ENCODE results near the gene TC2N.
"Not testable (repeated sequence)": the region's sequence is repeated elsewhere in the genome, so short reads cannot be mapped to it uniquely, and the experiment has no call there.

Gene TC2N

GRCh38 chr14:91867316-91867988, at the start of gene TC2N:
TC2N (minus strand) TSS chr14:91867536; CDS start chr14:91813769, 53,767 bp downstream.
- peak in 1 of 2 donors; percentile 15 for DNase-seq (ENCODE audit: low read depth in 1 of 2, low spot score in 1 of 2)

- DNase-seq (ENCODE audit: low read depth in 1 of 2, low spot score in 1 of 2), result no peak
Observed at GRCh38 chr14:91912035-91912434, 44.7 kb upstream of the TC2N start.

GRCh38 chr14:91911474-91912032, 44.2 kb upstream of the TC2N start:
- peak in 1 of 2 donors; percentile 14 for DNase-seq (ENCODE audit: low read depth in 1 of 2, low spot score in 1 of 2)

- DNase-seq (ENCODE audit: low read depth in 1 of 2, low spot score in 1 of 2), result no peak
Observed at GRCh38 chr14:91910196-91910595, 42.9 kb upstream of the TC2N start.

GRCh38 chr14:91906374-91906773, 39.0 kb upstream of the TC2N start:
- DNase-seq (ENCODE audit: low read depth in 1 of 2, low spot score in 1 of 2), result no peak

GRCh38 chr14:91904956-91905645, 37.8 kb upstream of the TC2N start:
- no peak for DNase-seq (ENCODE audit: low read depth in 1 of 2, low spot score in 1 of 2)

- no peak for DNase-seq (ENCODE audit: low read depth in 1 of 2, low spot score in 1 of 2)
Observed at GRCh38 chr14:91904483-91904882, 37.1 kb upstream of the TC2N start.

- no peak for DNase-seq (ENCODE audit: low read depth in 1 of 2, low spot score in 1 of 2)
Observed at GRCh38 chr14:91903070-91903469, 35.7 kb upstream of the TC2N start.

GRCh38 chr14:91902336-91902735, 35.0 kb upstream of the TC2N start:
- DNase-seq (ENCODE audit: low read depth in 1 of 2, low spot score in 1 of 2), result no peak

- no peak for DNase-seq (ENCODE audit: low read depth in 1 of 2, low spot score in 1 of 2)
Observed at GRCh38 chr14:91901449-91902226, 34.3 kb upstream of the TC2N start.

- DNase-seq (ENCODE audit: low read depth in 1 of 2, low spot score in 1 of 2), result no peak
Observed at GRCh38 chr14:91899806-91900205, 32.5 kb upstream of the TC2N start.

- DNase-seq (ENCODE audit: low read depth in 1 of 2, low spot score in 1 of 2), result no peak
Observed at GRCh38 chr14:91899213-91899612, 31.9 kb upstream of the TC2N start.

- no peak for DNase-seq (ENCODE audit: low read depth in 1 of 2, low spot score in 1 of 2)
Observed at GRCh38 chr14:91898372-91898771, 31.0 kb upstream of the TC2N start.

- not testable (repeated sequence) for DNase-seq (ENCODE audit: low read depth in 1 of 2, low spot score in 1 of 2)
Observed at GRCh38 chr14:91897716-91898115, 30.4 kb upstream of the TC2N start.

GRCh38 chr14:91897106-91897701, 29.9 kb upstream of the TC2N start:
- DNase-seq (ENCODE audit: low read depth in 1 of 2, low spot score in 1 of 2), result no peak

- no peak for DNase-seq (ENCODE audit: low read depth in 1 of 2, low spot score in 1 of 2)
Observed at GRCh38 chr14:91896419-91896818, 29.1 kb upstream of the TC2N start.

- DNase-seq (ENCODE audit: low read depth in 1 of 2, low spot score in 1 of 2), result no peak
Observed at GRCh38 chr14:91893669-91894068, 26.3 kb upstream of the TC2N start.

GRCh38 chr14:91893007-91893406, 25.7 kb upstream of the TC2N start:
- DNase-seq (ENCODE audit: low read depth in 1 of 2, low spot score in 1 of 2), result no peak

GRCh38 chr14:91891721-91892220, 24.4 kb upstream of the TC2N start:
- DNase-seq (ENCODE audit: low read depth in 1 of 2, low spot score in 1 of 2), result no peak

GRCh38 chr14:91891101-91891500, 23.8 kb upstream of the TC2N start:
- DNase-seq (ENCODE audit: low read depth in 1 of 2, low spot score in 1 of 2), result no peak

GRCh38 chr14:91890291-91890749, 23.0 kb upstream of the TC2N start:
- DNase-seq (ENCODE audit: low read depth in 1 of 2, low spot score in 1 of 2), result no peak
